Activated gamma-delta T cell treated with anti-CD3 and anti-CD28 coated beads, Interleukin-2, amount 50 U/mL, for 16 hours (primary cell): ENCODE measurements around the gene NCKAP1.
"Not testable (repeated sequence)": the region's sequence is repeated elsewhere in the genome, so short reads cannot be mapped to it uniquely, and the experiment has no call there.

Experiments used
- DNase-seq: peaks from one replicate; pipeline ENCODE4 v3.0.0-alpha.2; 2020; ENCODE audit warnings: low read depth

The NCKAP1 gene

DNA sequence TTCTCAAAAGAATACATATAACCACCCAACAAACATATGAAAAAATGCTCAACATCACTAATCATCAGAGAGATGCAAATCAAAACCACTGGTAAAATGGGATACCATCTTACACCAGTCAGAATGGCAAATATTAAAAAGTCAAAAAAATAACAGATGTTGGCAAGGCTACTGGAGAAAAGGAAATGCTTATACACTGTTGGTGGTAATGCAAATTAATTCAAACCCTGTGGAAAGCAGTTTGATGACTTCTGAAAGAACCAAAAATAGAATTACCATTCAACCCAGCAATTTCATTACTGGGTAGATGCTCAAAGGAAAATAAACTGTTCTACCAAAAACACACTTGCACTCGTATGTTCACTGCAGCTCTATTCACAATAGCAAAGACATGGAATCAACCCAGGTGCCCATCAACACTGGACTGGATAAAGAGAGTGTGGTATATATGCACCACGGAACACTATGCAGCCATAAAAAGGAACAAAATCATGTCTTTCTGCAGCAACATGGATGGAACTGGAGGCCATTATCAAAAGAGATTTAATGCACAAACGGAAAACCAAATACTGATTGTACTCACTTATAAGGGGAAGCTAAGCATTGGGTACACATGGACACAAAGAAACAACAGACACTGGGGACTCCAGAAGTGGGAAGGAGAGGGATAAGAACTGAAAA lies 38.8 kb downstream of the NCKAP1 start:
- no peak for DNase-seq

DNA sequence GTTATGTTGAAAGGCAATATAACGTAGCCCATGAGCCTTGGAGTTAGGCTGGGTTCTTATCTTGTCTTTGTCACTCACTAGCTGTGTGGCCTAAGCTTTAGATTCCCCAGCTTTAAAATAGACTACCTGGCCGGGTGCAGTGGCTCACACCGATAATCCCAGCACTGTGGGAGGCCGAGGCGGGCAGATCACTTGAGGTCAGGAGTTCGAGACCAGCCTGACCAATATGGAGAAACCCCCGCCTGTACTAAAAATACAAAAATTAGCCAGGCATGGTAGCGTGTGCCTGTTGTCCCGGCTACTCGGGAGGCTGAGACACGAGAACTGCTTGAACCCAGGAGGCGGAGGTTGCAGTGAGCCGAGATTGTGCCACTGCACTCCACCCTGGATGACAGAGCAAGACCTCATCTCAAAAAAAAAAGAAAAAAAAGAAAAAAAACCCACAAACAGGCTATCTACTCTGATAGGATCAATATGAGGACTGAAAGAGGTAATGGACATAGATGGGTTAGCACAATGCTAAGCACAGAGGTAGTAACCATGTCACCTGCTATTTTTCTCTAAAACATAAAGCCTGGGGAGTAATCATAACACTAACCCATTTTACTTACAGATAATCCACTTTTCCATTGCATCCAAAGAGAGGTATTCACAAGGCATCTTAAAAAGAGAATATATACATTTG lies 43.9 kb downstream of the NCKAP1 start:
- no peak for DNase-seq

DNA sequence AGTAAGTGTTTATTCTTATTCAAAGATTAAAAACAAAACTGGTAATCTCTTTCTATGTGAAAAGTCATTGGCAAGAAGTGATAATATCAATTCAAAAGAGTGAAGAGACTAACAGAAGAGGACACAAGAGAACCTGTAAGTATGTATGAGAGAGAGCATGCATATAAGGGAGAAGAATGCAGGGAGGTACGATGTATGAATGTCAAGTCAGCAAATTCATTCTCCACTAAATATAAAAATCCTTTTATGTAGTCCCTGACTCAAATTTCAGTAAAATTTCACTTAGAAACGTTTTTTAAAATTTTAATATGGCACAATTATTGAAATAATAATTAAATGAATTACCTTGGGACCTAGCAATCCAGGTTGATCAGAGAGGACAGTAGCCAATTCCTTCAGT lies 55.3 kb downstream of the NCKAP1 start:
- DNase-seq: no peak

DNA sequence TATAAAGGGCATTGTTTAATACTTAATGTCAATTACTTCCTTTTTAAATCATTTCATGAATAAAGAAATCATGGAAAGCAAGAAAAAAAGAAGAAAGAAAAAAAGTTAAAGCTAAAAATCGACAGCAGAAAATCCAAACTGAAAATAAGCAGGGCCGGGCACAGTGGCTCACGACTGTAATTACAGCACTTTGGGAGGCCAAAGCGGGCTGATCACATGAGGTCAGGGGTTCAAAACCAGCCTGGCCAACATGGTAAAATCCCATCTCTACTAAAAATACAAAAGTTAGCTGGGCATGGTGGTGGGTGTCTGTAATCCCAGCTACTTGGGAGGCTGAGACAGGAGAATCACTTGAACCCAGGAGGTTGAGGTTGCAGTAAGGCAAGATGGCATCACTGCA lies 56.8 kb downstream of the NCKAP1 start:
- DNase-seq: not testable (repeated sequence)

DNA sequence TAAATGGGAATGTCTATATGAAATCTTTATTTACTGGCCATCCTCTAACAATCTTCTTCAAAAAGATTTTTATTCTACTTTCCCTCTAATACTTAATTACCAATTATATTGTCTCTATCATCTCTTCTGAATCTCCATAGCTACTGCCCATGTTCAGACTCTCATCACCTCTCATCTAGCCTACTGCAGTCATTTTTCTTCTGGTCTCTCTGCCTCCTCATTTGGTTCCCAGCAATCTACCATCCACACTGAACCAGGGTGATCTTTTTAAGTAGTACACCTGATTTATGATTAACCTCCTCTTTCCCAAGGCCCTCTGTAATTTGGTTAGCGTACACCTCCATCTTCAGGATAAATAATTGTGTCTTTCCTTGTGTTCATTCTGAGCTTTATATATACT lies 57.6 kb downstream of the NCKAP1 start:
- DNase-seq: no peak

DNA sequence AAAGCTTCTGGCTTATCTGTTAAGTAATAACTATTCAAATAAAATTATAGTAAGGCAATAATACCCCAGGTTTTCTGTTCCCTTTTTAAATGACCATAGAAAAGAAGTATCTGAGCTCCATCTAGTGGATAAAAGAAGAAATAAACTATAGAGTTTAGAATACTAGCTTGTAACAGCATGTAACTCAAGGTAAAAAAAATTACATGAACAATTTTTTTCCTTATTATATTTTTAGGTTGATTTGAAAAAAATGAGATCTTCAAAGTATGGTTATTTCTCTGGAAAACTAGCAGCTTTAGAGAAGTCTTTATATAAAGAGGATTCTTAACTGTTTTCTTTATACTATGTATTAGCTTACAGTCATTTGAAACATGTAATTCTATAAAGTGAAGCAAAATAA lies 58.1 kb downstream of the NCKAP1 start:
- DNase-seq: no peak

DNA sequence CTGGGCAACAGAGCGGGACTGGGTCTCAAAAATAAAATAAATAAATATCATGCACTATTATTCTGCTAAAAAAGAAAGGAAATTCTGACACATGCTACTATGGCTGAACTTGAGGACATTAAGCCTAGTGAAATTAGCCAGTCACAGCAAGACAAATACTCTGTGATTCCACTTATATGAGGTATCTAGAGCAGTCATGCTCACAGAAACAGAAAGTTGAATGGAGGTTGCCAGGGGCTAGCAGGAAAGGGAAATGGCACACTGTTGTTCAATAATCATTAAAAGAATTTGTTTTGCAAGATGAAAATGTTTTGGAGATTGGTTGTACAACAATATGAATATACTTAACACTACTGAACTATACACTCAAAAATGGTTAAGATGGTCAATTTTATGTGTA lies 60.8 kb downstream of the NCKAP1 start:
- DNase-seq: no peak

DNA sequence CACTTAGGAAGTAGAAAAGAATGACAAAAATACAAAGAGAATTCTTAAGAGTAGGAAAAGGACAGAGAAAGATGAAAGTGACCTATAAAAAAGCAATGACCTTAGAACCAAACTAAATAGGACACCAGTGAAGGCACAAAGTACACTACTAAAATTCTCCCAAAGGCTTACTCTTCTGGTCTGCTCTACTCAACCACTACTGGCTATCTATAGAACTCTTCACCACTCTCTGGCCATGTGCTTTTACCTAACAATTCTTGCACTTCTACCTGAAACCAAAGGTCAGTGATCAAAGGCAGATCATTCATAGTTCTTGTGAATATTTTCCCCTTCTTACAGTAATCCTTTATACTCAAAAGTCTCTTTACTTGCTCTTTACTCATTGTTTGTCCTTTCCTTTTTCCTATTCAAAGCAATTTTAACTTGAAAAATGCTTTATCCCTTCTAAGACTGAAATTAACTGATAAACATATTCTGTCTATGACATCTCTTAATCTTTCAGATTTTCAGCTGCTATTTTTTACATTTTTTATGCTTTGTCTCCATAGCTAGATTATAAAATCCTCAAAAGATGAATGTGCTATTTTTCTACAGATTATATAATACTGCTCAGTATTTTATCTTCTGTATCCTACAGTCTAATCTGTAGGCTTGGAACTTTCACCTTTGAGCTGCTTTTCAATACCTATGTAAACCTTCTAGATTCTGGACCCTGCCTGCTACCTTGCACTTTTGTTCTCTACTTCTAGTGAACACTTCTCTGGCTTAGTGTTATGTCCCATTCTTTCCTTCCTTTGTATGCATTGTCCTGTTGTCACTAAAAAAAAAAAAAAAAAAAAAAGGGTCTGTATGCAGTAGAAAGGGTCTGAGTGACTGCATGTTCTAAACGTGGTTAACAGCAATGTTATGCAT lies 64.6 kb downstream of the NCKAP1 start:
- DNase-seq: no peak

DNA sequence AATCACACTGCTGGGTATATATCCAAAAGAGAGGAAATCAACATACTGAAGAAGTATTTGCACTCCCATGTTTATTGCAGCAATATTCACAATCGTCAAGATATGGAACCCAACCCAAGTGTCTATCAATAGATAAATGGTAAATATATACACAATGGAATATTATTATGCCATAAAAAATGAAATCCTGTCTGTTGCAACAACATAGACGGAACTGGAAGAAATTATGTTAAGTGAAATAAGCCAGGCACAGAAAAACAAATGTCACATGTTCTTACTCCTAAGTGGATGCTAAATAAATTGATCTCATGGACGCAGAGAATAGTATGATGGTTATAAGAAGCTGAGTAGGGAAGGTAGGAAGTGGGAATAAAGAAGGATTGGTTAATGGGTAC lies 65.7 kb downstream of the NCKAP1 start:
- DNase-seq: no peak

DNA sequence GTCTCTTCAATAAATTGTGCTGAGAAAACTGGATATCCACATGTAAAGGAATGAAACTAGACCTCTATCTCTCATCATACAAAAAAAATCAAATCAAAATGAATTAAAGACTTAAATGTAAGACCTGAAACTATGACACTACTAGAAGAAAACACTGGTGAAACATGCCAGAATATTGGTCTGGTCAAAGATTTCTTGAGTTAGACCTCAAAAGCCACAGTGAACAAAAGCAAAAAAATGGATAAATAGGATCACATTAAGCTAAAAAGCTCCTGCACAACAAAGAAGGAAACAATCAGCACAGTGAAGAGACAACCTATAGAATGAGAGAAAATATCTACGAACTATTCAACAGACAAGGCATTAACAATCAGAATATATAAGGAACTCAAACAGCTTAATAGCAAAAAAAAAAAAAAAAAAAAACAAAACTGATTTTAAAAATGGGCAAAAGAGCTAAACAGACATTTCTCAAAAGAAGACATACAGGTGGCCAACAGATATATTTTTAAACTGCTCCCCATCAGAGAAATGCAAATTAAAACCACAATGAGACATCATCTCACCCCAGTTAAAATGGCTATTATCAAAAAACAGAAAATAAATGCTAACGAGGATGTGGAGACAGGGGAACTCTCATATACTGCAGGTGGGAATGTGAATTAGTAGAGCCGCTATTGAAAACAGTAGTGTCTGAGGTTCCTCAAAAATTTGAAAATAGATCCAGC lies 66.3 kb downstream of the NCKAP1 start:
- no peak for DNase-seq

DNA sequence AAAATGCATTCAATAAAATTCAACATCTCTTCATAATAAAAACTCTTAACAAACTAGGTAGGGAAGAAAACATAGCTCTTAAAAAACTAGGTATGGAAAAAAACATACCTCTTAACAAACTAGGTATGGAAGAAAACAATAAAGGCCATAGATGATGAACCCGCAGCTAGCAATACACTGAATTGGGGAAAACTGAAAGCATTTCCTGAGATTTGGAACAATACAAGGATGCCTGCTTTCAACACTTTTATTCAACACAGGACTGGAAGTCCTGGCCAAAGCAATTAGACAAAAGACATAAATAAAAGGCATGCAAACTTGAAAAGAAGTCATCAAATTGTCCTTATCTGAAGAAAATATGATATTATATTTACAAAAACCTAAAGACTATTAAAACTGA lies 67.8 kb downstream of the NCKAP1 start:
- no peak for DNase-seq

DNA sequence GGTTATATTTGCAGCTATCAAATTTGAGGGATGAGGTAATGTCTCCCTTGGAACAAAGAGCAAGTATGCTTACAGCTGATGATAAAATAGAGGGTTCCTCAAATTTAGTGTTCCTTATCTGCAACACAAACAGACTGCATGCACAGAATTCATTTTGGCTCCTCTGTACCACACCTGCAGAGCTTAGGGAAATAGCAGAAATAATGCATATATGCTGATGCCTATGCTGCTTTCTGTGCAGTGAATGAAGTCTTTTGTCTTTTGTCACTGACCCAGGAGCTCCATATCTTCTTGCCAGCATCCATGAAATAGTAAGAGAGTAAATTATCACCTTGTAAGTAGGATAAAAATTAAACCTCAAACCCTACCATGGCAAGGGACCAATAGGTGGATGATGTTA lies 69.8 kb downstream of the NCKAP1 start:
- no peak for DNase-seq

DNA sequence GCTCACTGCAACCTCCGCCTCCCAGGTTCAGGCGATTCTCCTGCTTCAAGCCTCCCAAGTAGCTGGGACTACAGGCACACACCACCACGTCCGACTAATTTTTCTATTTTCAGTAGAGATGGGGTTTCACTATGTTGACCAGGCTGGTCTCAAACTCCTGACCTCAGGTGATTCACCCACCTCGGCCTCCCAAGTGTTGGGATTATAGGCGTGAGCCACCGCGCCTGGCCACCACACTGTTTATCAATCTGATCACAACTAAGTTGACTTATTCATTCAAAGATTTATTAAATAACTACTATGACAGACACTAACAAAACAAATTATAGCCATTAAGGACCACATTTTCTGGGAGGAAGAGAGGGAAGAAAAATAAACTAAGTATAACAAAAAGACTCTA lies 71.9 kb downstream of the NCKAP1 start:
- not testable (repeated sequence) for DNase-seq

DNA sequence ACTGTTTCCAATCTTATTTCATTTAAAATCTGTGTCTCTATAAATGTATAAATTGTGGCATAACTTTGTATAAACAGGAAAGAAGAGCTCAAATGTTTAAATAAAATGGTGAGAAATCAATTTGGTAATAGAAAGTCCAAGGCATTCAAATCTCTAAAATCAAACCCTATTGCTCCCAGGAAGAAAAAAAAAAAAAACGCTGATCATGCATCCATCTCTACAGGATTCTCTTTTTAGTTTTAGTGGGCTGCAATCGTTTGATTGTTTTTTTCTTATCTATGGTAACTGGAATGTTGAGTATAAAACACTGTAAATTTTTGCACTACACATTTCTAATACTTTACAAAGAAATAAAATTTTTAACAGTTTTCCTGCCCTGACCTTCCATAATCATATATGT lies 75.6 kb downstream of the NCKAP1 start:
- DNase-seq: no peak

DNA sequence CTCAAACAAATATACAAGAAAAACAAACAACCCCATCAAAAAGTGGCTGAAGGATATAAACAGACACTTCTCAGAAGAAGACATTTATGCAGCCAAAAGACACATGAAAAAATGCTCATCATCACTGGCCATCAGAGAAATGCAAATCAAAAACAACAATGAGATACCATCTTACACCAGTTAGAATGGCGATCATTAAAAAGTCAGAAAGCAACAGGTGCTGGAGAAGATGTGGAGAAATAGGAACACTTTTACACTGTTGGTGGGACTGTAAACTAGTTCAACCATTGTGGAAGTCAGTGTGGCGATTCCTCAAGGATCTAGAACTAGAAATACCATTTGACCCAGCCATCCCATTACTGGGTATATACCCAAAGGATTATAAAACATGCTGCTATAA lies 77.4 kb downstream of the NCKAP1 start:
- DNase-seq: not testable (repeated sequence)

DNA sequence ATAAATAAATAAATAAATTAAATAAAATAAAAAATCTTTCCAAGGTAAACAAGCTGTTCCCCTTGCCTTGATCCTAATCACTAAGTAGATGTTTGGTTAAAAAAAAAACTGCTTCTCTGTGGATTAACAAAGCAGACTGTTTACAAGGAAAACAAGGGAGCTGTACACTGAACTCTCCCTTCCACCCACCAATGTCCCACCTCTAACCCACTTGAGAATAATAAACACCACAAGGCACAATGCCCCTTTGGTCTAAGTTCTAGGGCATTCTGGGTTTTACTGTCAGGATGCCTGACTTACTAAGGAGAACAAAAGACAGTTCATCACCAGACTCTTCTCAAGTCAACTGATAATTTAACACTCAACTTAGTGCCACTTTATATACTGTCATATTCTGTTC lies 83.5 kb downstream of the NCKAP1 start:
- DNase-seq: no peak

DNA sequence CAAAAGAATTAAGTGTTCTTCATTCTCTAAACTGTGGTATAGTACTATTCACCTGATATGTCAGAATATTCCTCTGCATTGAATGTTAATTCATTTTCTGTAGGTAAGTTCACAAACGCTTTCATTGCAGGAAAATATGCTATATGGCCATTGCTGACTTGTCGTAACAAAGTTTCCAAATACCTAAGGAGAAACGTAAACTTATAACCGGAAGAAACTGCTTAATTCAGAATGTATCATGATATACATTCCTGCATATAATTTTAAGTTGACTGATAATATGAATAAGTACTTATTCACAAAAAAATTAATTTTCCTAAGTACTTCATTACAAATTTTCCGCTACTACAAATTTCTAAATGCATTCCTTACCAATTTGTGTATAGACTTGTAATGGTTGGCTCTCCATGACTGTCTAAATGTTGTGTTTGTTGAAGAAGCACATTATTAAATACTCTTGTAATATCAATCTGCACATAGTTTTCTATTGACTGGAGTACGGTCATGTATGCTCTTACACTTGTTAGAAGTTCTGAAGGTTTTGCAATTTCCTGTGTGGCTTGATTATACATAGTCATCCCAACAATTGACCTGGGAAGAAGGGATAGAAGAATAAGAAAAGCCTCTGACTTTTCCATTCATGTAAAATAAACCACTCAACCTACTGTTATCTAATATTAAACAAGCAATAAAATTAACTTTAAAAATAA lies 85.4 kb downstream of the NCKAP1 start:
- no peak for DNase-seq

DNA sequence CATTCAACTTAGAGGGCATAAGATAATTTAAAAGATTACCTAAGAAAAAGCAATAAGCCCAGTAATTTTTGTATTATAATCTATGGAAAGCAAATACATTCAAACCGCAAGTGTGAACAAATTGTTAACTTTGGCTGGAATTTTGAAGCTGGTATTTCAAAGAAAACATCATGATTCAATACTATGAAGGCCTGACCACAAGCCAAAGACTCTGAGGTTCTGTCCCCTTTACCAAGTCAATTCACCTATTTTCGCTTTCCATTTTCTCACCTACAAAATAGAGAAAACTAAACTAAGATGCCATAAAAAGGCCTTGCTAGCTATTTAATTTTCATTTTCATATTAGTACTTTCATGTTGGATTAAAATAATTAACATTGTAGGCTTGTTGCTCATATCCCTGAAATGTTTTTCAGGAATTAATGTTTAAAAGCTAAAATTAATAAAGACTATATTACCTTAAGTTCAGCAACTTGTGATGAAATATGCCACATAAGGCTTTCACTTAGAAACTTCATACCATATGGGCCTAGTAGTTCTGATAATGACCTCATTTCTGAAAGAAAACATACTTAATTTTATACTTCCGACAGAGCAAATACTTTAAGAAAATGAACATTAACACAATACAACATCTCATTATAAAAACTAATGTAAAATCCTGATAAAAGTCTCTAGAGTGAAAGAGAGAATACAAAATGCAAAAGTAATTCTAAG lies 86.2 kb downstream of the NCKAP1 start:
- DNase-seq: no peak

DNA sequence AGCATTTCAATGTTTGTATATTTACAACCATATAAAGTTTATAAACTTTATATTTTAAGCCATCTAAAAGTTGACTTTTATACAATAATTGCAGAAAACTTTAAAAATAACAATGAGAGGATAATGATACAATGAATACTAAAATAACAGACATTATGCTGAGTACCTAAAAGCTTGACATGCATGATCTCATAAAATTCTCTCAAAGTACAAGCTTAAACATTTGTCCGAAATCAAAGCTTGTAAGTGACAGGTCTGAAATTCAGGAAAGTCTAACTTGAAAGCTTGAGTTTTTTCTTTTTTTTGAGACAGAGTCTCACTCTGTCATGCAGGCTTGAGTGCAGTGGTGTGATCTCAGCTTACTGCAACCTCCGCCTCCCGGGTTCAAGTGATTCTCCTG lies 87.7 kb downstream of the NCKAP1 start:
- DNase-seq: no peak

DNA sequence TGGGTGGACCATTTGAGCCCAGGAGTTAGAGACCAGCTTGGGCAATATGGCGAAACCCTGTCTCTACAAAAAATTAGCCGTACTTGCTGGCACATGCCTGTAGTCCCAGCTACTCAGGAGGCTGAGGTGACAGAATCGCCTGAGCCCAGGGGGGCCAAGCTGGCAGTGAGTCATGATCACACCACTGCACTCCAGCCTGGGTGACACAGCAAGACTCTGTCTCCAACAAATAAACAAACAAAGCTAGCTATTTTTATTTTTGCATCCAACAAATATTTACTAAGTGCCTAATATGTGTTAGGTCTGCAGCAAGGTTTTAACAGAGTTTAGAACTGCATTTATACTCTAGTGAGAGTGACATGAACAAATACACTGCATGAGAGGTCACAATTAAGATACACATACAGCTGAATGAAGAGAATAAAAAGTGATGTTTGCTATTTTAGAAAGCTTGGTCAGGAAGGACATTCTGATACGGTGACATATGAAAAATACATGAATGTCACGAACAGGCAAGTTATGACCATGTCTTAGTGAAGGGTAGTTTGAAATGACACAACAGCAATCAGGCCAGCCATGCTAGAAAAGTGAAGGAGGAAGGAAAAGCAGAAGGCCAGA lies 88.6 kb downstream of the NCKAP1 start:
- no peak for DNase-seq

DNA sequence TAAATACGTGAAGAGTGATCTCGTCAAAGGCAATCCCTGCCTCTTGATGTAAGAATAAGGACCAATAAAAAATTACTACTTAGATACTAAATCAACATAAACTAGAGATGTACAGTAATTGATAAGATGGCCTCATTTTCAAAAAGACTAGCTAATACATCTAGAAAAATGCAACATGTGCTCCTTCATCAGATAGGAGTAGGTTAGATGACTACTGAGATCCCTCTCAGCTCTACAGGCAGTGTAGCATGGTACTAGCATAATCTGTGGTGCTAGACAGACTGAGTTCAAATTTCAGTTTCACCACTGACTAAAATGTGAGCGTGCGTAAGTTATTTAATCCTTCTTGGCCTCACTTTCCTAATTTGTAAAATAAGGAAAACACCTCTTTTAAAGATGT lies 89.2 kb downstream of the NCKAP1 start:
- no peak for DNase-seq
